IPS DF 4.7 (cell line): Measurements from ENCODE around the gene KCTD13.
"Not testable (repeated sequence)": the region's sequence is repeated elsewhere in the genome, so short reads cannot be mapped to it uniquely, and the experiment has no call there.

Source experiments
- DNase-seq: peaks from one replicate; pipeline ENCODE4 v3.0.0-alpha.2; 2013; ENCODE audit warnings: low spot score; ENCODE audit errors: extremely low read depth

The KCTD13 gene

GRCh38 chr16:29947897-29948296 is 21.9 kb upstream of the KCTD13 start:
- no peak for DNase-seq

DNA sequence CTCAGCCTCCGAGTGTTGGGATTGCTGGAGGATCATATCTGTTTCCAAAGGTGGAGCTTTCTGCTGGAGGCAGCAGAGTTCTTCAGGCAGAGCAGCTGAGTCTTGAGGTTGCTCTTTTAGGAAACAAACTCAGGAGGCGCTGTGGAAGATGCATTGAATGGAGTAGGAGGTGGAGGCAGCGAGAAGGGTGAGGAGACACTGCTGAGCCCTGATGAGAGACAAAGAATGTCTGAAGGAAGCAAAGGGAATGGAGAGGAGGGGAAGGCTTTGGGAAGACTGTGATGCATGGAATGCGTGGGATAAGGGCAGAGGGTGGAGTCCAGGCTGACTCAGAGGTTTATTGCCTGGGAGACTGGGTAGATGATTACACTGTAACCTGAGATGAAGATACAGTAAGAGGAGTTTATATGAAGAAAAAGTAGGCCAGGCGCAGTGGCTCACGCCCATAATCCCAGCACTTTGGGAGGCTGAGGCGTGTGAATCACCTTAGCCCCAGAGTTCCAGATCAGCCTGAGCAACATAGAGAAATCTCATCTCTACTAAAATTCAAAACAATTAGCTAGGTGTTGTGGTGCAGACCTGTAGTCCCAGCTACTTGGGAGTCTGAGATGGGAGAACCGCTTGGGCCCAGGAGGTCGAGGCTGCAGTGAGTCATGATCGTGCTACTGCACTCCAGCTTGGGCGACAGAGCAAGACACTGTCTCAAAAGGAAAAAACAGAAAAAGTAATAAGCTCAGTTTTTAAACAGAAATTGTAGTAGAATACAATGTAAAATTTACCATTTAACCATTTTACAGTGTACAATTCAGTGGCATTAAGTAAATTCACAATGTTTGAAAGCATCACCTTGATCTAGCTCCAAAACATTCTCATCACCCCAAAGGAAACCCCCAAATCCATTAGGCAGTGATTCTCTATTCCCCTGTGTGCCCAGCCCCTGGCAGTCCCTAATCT is 18.1 kb upstream of the KCTD13 start:
- DNase-seq: no peak

DNA sequence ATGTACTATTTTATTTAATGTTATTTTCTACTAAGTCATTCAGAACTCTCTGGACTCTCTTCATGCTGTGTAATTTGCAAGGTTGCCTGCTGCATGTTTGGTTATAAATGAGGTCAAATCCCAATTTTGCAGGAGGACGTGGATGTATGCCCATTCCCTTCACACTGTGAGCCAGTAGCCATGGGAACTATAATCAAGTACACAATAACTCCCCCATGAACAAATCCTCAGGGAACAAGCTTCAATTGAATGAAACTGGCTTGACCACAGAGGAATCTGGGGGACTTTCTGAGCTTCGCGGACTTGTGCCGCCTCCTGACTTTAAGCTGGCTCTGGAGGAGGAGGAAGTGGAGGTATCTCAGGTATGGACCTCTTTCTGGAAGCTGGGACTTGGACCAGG is 14.6 kb upstream of the KCTD13 start:
- DNase-seq: no peak

DNA sequence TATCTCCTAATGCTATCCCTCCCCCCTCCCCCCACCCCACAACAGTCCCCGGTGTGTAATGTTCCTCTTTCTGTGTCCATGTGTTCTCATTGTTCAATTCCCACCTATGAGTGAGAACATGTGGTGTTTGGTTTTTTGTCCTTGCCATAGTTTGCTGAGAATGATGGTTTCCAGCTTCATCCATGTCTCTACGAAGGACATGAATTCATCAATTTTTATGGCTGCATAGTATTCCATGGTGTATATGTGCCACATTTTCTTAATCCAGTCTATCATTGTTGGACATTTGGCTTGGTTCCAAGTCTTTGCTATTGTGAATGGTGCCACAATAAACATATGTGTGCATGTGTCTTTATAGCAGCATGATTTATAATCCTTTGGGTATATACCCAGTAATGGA is 5.7 kb upstream of the KCTD13 start:
- DNase-seq: not testable (repeated sequence)

GRCh38 chr16:29927070-29927905 is 1.3 kb upstream of the KCTD13 start:
- DNase-seq: no peak

- DNase-seq: no peak
These were observed 656 bp upstream of the KCTD13 start for GRCh38 chr16:29926711-29927052.

- DNase-seq: no peak
These were observed 795 bp downstream of the KCTD13 start for GRCh38 chr16:29925105-29925756.

- DNase-seq: no peak
These were observed 3.0 kb downstream of the KCTD13 start for GRCh38 chr16:29922986-29923501.

GRCh38 chr16:29922326-29922725 is 3.7 kb downstream of the KCTD13 start:
- no peak for DNase-seq

GRCh38 chr16:29921034-29921385 is 5.0 kb downstream of the KCTD13 start:
- DNase-seq: no peak

DNA sequence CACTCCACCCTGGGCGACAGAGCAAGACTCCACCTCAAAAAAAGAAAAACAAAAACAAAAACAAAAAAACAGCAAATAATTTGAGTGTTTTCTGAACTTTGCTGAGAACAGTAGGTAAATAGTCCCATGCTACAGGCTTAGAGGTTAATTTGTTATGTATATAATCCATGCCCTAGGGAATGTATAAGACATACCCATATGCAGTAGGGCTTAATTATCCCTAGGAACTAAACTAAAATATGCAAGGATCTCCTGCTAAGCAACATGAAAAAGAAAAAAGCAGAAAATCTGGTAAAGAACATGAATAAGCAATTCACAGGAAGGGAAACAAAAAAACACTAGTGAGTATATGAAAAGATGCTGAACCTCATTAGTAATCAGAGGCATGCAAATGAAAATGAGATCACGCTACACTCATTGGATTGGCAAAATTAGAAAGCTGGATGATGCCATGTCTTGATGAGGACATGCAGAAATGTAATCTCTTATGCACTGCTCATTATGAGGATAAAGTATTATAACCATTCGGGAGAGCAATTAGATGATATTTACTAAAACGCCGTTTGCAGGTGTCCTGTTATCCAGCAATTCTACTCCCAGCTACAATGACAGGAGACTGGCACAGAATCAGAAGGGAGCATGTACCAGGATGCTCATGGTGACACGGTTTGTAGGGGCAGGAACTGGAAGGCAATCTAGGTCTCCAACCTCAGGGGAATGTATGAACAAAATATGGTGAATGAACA is 5.6 kb downstream of the KCTD13 start:
- DNase-seq: no peak

DNA sequence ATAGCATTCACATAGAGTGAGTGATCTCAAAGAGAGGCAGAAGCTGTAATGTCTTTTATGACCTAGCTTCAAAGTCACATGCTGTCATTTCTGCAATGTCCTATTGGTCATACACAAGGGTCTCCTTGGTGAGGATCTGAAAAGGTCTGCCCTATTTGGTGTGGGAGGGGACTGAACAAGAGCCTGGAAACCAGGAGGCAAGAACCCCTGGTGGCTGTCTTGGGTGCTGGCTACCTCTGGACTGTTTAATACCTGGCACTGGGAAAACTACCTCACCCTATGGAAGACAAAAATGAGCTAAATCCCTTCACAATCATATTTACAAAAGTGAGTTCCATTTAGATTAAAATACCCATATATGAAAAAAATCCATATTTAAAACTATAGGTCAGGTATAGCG is 9.0 kb downstream of the KCTD13 start:
- DNase-seq: no peak

DNA sequence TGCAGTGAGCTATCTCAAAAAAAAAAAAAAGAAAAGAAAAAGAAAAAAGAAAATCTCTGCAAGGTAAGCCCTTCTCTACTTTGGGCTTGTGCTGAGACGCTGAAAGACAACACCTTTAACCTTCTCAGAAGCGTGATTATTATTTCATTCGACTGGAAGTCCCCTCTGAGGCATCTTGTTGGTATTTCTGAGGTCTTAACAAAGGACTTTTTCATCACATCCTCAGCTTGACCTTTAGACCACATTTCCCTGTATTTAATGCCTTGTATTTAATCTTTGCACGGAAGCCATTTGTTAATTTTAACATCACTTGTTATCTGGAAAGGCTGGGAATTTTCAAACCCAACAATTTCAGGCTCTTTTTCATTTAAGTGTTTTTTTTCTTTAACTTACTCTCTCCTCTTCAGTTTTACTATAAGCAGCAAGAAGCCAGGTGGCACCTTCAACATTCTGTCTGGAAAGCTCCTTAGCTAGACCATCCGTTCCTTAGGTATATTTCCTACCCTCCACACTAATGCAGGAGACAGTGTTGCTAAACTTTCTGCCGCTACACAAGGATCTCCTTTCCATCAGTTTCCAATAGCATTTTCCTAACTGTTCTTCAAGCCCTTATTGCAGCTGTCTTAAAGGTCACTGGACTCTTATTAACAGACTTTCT is 10.3 kb downstream of the KCTD13 start:
- no peak for DNase-seq

DNA sequence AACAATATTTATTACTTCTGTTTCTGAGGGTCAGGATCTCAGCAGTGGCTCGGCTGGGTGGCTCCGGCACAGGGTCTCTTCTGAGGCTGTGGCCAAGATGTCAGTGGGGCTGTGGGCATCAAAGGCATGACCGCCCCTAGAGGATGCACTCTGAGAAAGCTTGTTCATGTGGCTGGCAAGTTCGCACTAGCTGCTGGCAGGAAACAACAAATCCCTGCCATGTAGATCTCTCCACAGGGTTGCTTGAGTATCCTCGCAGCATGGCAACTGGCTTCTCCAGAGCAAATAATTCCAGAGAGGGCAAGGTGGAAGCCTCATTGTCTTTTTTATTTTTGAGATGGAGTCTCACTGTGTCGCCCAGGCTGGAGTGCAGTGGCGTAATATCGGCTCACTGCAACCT is 12.5 kb downstream of the KCTD13 start:
- no peak for DNase-seq

- no peak for DNase-seq
These were observed 13.9 kb downstream of the KCTD13 start for GRCh38 chr16:29912087-29912486.

DNA sequence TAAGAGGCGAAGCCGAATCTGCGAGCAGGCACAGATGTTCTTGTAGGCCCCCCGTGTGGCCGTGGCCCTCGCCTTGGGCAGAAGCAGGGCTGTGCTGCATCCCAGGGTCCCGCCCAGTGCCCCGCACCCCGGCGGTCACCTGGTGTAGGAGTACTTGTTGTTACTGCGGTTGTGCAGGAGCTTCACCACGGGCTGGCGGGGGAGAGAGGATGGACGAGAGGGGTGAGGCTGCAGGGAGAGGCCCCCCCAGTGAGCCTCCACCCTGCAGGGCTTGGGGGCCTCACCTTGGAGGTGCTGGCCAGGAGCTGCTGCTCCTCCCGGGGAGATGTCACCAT is 14.4 kb downstream of the KCTD13 start:
- DNase-seq: no peak

DNA sequence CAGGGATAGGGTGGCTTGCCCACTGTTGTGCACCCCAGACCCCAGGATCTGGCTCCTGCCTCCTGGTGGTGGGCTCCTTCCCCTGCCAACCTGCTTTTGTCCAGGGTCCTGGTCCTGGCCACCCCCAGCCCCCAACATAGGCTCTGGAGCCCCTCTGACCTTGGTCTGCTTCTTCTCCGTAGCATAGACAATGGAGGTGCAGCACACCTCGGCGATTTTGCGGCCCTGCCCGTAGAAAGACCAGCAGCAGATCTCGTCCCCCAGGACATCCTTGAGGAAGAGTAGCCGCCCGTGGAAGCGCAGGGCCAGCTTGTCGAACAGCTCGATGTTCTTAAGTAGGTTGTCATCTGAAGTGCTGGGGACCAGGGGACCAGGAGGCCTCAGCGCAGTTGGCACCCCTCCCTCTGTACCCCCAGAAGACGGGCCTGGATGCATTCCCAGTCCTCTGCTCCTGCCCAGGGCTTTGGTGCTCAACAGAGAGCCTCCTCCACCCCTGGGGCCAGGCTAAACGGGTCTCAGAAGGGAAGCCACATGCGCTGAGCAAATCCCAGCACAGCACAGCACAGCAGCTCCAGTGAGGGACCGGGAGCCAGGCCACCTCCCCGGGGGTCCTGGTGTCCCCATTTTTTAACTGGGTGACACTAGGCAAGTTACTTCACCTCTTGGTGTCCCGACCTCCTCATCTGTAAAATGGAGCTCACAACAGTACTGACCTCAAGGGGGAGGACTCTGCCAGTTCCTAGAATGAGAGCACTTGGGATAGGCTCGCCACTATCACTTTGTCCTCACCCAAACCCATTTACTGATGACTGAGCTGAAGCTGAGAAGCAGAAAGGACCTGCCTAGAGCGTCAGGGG is 15.0 kb downstream of the KCTD13 start:
- DNase-seq: no peak

GRCh38 chr16:29909851-29910250 is 16.2 kb downstream of the KCTD13 start:
- not testable (repeated sequence) for DNase-seq

DNA sequence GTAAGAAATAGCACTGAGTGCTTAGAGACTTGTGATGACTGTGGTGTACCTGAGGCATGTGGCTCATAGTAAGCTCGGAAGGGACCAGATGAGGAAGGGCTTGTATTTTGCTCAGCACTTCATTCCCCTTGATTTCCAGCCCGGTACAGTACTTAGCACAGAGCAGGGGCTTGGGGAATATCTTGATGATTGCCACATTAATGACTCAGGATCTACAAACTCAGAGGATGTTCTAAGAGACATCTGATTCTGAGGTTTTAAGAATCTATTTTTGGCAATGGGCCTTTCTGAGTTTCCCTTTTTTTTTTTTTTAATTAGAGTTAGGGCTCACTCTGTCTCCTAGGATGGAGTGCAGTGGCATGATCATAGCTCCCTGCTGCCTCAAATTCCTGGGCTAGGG is 16.6 kb downstream of the KCTD13 start:
- DNase-seq: no peak

GRCh38 chr16:29908719-29909220 is 17.3 kb downstream of the KCTD13 start:
- DNase-seq: no peak
